HG03064 (cell line): ENCODE measurements around the gene SEZ6.

ENCODE experiments used
- ATAC-seq: cut with Tn5 transposase; IDR thresholded peaks from one replicate; pipeline ENCODE4 v1.9.1; 2021; ENCODE audit warnings: low read depth; ENCODE audit not compliant: unreplicated experiment

Gene SEZ6

DNA sequence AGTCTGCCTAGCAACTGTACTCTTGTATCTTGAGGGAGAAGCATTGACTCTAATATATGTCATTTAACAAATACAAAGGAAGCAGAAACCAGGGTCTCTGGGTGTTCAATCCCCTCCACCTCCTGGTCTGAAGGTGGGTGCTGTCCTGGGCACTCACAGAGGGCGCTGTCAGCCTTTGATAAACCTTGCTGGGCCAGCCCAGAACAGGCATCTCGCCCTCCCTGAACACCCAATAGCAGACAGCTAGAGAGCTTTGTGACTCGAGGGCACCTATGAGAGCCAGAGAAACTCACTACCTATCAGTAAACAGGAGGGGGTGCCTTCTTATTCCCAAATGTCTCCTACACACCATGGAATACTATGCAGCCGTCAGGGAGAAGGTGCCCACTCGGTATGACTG, 30.8 kb upstream of the SEZ6 start:
- ATAC-seq: no peak

GRCh38 chr17:29034510-29034909, 28.7 kb upstream of the SEZ6 start:
- no peak for ATAC-seq

DNA sequence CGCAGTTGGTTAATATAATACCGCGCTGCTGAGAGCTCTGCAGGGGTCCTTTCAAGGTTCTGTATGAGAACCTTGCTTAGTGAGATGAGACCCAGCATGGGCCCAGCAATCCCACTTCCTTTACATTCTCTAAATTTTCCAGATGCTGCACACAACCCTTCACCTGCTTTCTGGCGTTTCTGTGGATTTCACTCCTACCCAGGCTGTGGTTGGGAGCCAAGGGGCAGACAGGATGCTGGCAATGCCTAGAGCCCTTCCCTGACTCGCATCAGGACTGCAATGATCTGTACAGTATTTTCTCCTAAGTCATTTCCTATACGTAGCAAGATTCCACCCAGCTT, 27.0 kb upstream of the SEZ6 start:
- no peak for ATAC-seq

GRCh38 chr17:29032013-29032856, 26.4 kb upstream of the SEZ6 start:
- no peak for ATAC-seq

GRCh38 chr17:29031488-29031887, 25.7 kb upstream of the SEZ6 start:
- no peak for ATAC-seq

DNA sequence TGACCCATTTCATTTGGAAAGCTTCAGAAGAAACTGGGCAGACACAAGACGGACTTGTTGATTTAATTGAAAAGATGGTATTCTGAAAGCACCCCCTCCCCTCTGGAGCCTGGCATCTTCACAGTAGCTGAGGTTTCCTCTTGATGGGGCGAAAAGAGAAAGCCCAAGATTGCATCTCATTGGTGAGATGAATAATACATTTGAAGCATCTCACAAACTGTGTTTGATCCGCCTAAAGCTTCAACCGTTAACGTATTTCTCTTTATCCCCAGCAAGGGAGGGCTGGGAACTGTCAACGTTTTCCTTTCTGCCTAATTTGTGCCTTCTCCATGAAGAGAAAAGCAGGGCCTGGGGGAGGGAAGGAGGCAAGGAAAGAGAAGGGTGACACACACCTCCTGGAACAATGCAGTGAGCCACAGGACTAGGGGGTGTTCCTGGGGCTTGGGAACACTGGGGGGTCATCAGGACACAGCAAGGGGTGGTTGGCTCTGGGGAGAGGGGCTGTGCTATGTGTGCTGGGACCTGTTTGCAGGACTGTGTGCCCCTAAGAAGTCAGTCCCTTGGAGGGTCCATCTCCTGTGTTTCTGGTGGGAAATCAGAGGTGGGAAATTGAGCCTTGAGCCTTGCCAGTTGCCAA, 18.6 kb upstream of the SEZ6 start:
- no peak for ATAC-seq

GRCh38 chr17:29022074-29022473, 16.2 kb upstream of the SEZ6 start:
- no peak for ATAC-seq

DNA sequence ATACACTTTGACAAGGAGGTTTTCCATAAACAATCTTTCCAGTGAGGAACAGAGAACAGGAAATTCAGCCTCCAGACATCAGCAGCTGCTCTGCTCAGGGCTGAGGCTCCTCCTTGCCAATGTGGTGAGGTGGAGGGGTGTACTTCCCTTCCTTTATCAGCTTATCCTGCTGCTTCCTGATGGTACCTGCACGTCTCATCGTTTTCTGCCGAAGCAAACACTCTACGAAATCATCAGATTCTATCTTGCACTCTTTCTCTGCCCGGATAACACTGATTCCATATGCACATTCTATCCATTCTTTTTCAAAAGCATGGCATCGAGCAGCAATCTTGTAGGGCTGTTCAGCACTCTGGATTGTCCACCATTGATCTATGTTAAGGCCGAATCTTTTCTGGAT, 15.4 kb upstream of the SEZ6 start:
- no peak for ATAC-seq

- ATAC-seq: no peak
These were observed 14.7 kb upstream of the SEZ6 start for GRCh38 chr17:29020576-29020975.

GRCh38 chr17:29019475-29020181, 13.8 kb upstream of the SEZ6 start:
- ATAC-seq: no peak

- no peak for ATAC-seq
These were observed 13.1 kb upstream of the SEZ6 start for GRCh38 chr17:29018788-29019474.

DNA sequence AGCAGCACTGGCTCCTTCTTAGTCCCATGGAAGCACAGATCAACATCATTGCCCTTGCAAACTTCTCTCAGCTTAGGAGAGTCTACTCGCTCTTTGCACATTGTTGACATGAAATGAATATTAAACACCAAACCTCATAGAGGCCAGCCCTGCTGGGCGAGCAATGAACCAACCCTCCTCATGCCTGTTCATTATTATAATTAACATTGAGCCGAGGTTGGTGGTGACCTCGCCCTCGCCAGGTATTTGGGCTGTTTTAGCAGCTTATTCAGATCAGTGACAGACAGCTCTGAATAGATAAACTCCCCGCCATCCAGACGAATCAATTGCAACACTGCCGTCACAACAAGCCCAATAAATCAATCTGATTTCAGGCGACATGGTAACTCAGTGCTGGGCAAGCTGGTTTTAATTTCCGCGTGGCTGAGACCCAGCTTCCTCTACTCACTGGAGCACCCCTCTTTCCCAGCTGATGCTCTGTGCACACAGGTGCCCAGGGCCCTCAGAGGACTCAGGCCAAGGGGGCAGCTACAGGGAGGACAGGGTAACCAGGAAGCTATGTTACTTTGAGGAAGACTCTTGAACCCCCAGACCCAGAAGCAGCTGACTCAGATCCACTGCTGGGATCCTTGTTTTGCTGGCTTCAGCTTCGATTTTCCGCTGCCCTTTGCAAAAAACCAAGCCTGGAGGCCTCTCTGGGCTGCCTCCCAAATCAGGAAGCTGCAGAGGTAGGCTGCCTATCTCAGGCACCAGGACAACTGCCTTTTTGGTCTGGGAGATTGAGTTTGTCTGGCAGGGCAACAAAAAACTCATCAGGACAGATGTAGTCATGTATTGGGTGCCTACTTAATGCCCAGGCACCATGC, 10.7 kb upstream of the SEZ6 start:
- no peak for ATAC-seq

- no peak for ATAC-seq
These were observed 8.9 kb upstream of the SEZ6 start for GRCh38 chr17:29014716-29015115.

GRCh38 chr17:29012535-29012934, 6.7 kb upstream of the SEZ6 start:
- ATAC-seq: no peak

DNA sequence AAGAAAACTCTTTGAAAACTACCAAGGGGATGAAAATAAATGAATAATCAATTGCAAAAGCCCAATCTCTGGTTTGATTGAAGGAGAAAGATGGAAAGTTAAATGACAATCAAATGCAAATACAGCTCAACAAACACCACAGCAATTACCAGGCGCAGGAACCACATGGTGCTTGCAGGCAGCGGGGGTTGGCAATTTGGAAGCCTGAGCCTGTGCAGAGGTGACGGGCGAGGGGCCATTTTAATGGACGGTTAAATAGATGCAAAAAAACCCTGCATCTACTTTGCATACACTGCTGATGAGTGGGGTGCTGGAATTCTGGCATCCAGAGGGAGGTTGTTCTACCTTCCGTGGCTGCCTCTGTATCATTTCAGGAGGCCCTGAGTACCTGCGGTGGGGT, 4.8 kb upstream of the SEZ6 start:
- ATAC-seq: no peak

GRCh38 chr17:29010129-29010528, 4.3 kb upstream of the SEZ6 start:
- ATAC-seq: no peak

DNA sequence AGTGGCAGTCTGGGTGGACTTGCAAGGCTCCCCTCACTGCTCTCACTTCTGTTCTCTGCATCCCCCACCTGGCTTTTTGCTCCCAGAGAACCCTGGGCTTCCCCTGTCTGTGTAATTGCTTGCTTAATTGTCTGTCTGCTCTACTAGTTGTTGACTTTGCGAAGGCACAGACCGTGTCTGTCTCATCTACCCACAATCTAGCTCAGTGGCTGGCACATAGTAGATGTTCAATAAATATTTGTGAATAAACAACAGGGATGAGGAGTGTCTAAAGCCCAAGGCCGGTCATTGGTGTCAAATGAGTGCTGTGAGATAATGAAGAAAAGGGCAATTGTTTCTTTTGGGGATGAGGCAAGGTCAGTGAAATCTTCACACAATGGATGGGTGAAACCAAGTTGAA, 2.8 kb upstream of the SEZ6 start:
- no peak for ATAC-seq

GRCh38 chr17:29007860-29008455, 2.1 kb upstream of the SEZ6 start:
- no peak for ATAC-seq

DNA sequence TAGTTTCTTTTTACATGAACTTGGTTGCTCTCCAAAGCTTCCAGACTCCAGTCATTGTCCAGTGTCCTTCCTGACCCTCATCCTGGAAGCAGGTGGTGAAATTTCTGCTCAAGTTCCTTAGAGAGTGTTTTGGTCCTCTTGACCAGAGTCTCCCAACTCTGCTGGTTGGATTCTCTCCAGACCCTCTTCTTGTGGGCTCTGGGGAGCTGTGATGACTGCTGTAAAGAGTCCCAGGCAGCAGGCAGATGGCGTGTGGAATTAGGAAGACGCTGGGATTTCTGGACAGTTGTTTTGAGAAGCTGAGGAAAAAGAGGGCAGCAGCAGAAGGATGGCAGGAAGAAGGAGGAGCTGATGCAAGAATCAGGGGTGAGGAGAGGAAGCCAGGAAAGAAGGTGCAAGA, 1.6 kb upstream of the SEZ6 start:
- ATAC-seq: no peak
